ENCODE results near the gene CLCNKA.

The CLCNKA gene

DNA sequence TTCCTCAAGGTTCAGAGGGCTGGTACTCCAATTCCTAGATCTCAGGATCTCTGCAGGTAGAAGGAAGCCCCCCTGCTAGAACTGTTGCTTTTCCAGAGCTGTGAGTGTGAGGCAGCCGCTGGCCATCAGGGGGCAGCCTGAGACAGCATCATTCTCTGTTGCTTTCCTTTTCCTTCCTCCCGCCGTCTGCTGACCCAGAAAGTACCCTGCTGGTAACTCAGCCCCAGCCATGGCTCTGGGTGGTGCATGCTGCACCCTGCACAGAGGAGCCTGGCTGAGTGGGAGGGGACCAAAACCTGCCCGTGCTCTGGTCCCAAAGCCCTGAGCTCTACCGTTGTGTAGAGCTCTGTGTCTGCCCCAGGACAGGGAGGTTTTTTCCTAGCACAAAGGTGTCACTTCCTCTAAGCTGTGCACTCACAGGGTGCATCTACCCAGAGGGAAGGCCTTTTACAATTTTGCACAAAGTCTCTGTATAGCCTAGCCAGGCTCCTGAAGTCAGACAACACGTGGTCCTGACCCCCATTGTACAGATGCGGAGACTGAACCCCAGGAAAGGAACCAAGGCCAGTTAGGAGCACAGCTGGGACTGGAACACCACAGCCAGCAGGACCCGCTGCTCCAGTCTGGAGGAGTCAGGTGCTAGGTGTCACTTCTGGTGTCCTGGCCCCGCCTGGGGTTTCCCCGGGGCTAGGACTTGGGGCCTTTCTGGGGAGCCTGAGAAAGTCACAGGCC lies 57.3 kb downstream of the CLCNKA start:
- DNase-seq (ENCODE audit: low spot score), result peak; percentile 84

GRCh38 chr1:16080422-16081150 lies 58.8 kb downstream of the CLCNKA start:
- no peak for DNase-seq (ENCODE audit: low spot score)

DNA sequence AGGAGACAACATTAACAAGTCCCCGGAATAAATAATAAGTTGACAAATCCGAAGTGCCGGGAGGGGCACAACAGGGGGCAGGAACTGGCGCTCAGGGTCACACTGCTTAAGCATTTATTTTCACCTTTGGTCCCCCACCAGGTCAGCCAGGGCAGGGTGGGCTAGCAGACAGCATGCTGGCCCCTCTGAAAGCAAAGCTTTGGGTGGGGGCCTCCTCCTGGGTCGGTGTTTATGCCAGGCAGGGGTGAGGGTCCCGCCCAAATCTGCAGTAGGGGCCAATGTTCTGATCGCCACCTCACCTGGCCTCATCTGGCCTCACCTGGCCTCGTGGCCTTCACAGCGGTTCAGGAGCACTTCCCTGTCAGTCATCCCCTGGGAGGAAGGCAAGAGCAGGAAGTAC lies 59.8 kb downstream of the CLCNKA start:
- no peak for DNase-seq (ENCODE audit: low spot score)

DNA sequence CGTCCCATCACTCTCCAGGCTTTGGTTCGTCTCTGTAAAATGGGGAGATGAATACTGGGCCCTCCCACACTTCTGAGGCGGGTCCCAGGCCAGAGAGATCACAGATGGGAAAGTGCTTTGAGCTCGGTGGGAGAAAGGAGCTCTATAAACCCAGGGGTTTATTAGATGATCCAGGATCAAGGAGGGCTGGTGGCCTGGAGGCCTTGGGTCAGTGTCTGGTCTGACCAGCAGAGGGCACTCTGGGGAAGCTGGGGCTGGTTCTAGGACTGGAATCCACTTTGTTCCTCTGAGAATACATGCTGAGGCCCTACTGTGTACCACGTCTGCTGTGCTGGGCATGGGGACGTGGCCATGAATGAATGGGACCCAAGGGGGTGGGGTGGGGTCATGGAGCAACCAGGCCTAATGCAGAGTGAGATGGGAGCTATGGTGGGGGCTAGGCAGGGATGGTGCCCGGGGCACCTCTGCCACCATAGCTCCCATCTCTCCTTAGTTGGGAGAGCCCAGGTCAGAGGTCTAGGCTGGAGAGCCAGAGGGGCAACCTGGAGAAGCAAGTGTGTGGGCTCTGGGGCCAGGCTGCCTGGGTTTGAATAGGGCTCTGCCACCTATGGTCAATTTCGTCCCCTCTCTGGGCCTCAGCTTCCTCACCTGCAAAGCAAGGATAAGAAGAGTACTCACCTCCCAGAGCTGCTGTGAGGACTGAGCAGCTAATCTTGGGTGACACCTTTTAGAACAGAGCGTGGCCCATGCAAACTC lies 60.6 kb downstream of the CLCNKA start:
- DNase-seq (ENCODE audit: low spot score), result peak; percentile 87

DNA sequence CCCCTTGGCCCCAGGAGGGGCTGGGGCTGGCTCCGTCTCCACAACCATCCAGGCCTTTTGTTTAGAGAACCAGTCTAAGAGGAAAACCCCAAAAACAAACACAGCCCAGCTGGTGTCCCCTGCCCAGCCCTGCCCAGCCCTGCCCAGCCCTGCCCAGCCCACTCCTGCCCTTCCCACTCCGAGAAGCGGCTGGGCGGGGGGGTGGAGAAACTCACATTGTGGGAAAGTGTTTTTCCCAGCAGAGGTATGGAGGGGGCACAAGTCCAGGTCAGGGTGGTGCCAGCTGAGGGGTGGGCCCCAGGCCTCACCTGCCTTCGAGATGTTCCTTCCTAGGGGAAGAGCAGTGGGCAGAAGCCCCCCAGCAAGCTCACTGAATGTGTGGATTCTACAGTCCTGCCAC lies 61.6 kb downstream of the CLCNKA start:
- DNase-seq (ENCODE audit: low spot score), result no peak
